GM15510 (cell line): ENCODE data around the gene ZNRF1.

Source experiments
- POLR2A ChIP-seq: IDR thresholded peaks from 3 replicates; pipeline ENCODE4 v1.6.1; 2011; ENCODE audit warnings: borderline replicate concordance; ENCODE audit not compliant: insufficient read length; ENCODE audit errors: extremely low read depth

ZNRF1 gene

GRCh38 chr16:75062135-75062975 is 63.5 kb downstream of the ZNRF1 start:
- no peak for TF ChIP-seq POLR2A

GRCh38 chr16:75062976-75063346 is 64.1 kb downstream of the ZNRF1 start:
- TF ChIP-seq POLR2A = no peak

GRCh38 chr16:75063549-75064088 is 64.8 kb downstream of the ZNRF1 start:
- TF ChIP-seq POLR2A = no peak

GRCh38 chr16:75064403-75065148 is 65.8 kb downstream of the ZNRF1 start:
- no peak for TF ChIP-seq POLR2A

- TF ChIP-seq POLR2A = no peak
These were observed 66.3 kb downstream of the ZNRF1 start for GRCh38 chr16:75065149-75065505.

- no peak for TF ChIP-seq POLR2A
These were observed 66.8 kb downstream of the ZNRF1 start for GRCh38 chr16:75065521-75066149.

GRCh38 chr16:75066861-75067447 is 68.1 kb downstream of the ZNRF1 start:
- TF ChIP-seq POLR2A = no peak

GRCh38 chr16:75068085-75069031 is 69.5 kb downstream of the ZNRF1 start:
- TF ChIP-seq POLR2A = no peak

GRCh38 chr16:75070012-75070841 is 71.4 kb downstream of the ZNRF1 start:
- TF ChIP-seq POLR2A = no peak

- TF ChIP-seq POLR2A = no peak
These were observed 72.8 kb downstream of the ZNRF1 start for GRCh38 chr16:75071621-75072020.

- TF ChIP-seq POLR2A = no peak
These were observed 73.6 kb downstream of the ZNRF1 start for GRCh38 chr16:75072239-75072947.

- TF ChIP-seq POLR2A = no peak
These were observed 74.9 kb downstream of the ZNRF1 start for GRCh38 chr16:75073545-75074303.

- no peak for TF ChIP-seq POLR2A
These were observed 75.5 kb downstream of the ZNRF1 start for GRCh38 chr16:75074304-75074793.
